ENCODE data around the gene PCOLCE2.

DNA sequence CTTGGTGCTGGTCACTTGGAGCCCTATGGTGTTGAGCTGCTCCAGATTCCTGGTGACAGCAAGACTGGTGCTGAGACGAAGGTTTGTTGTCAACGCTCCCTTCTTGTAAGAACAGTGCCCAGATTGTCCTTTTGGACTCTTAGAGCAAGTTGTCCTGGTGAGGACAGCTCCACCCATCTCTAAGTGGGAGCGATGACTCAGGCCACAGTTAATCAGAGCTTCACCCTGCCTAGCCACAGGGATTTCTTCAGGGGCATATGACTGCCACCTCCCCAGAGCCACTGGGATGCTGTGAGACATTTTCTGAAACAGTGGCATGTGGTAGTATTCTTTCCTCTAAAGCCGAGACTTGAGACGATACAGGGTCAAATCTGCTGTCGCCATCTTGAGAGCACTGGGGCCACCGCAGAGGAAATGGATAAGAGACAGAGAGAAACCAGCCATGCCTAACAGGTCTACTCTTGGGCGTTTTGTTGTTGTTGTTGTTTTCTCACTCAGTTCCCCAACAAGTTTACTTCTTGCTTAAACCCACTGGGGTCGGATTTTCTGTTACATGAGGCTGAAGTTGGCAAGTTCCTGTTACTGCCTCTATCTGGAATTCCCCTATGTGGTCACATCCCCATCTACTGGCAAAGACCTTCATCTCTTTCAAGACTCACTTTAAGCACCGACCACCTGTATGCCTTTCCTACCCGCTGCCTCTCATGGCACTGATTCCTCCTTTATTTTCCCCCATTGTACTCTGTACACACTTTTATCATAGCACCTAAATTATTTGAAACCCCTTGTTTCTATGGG, 16.0 kb upstream of the PCOLCE2 start:
- no peak for TF ChIP-seq POLR2AphosphoS5 (IDR thresholded peaks at IDR 0.05; ENCODE audit: low read depth, low read length)
- TF ChIP-seq TAF1 (IDR thresholded peaks at IDR 0.05; ENCODE audit: borderline replicate concordance, insufficient read depth, low read length), result no peak
- TF ChIP-seq, protein P1, sequence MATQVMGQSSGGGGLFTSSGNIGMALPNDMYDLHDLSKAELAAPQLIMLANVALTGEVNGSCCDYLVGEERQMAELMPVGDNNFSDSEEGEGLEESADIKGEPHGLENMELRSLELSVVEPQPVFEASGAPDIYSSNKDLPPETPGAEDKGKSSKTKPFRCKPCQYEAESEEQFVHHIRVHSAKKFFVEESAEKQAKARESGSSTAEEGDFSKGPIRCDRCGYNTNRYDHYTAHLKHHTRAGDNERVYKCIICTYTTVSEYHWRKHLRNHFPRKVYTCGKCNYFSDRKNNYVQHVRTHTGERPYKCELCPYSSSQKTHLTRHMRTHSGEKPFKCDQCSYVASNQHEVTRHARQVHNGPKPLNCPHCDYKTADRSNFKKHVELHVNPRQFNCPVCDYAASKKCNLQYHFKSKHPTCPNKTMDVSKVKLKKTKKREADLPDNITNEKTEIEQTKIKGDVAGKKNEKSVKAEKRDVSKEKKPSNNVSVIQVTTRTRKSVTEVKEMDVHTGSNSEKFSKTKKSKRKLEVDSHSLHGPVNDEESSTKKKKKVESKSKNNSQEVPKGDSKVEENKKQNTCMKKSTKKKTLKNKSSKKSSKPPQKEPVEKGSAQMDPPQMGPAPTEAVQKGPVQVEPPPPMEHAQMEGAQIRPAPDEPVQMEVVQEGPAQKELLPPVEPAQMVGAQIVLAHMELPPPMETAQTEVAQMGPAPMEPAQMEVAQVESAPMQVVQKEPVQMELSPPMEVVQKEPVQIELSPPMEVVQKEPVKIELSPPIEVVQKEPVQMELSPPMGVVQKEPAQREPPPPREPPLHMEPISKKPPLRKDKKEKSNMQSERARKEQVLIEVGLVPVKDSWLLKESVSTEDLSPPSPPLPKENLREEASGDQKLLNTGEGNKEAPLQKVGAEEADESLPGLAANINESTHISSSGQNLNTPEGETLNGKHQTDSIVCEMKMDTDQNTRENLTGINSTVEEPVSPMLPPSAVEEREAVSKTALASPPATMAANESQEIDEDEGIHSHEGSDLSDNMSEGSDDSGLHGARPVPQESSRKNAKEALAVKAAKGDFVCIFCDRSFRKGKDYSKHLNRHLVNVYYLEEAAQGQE (IDR thresholded peaks at IDR 0.05; ENCODE audit: insufficient read depth in 1 of 2, low read depth in 2 of 2, low read length in 2 of 2), result no peak
- TF ChIP-seq SIN3A (IDR thresholded peaks at IDR 0.05; ENCODE audit: borderline replicate concordance, insufficient read depth, low read length), result no peak
- no peak for TF ChIP-seq FOXP2 (optimal IDR thresholded peaks at IDR 0.05; ENCODE audit: borderline replicate concordance, extremely low read depth, extremely low read length, insufficient read depth)

Measured in PFSK-1 (cell line).